ENCODE data around the gene CAMK2A.

The CAMK2A gene

GRCh38 chr5:150184990-150185912, 104.3 kb downstream of the CAMK2A start:
- no peak for DNase-seq (ENCODE audit: low read depth)

- no peak for DNase-seq (ENCODE audit: low read depth)
Measured at GRCh38 chr5:150184006-150184405, 105.6 kb downstream of the CAMK2A start.

- DNase-seq (ENCODE audit: low read depth) = no peak
Measured at GRCh38 chr5:150183436-150183835, 106.1 kb downstream of the CAMK2A start.

GRCh38 chr5:150182774-150183173, 106.8 kb downstream of the CAMK2A start:
- DNase-seq (ENCODE audit: low read depth) = no peak

- no peak for DNase-seq (ENCODE audit: low read depth)
Measured at GRCh38 chr5:150181766-150182545, 107.6 kb downstream of the CAMK2A start.

- DNase-seq (ENCODE audit: low read depth) = peak; percentile 81
Measured at GRCh38 chr5:150181027-150181426, 108.5 kb downstream of the CAMK2A start.

- peak; percentile 18 for DNase-seq (ENCODE audit: low read depth)
Measured at GRCh38 chr5:150180241-150181026, 109.1 kb downstream of the CAMK2A start.

- no peak for DNase-seq (ENCODE audit: low read depth)
Measured at GRCh38 chr5:150179019-150179620, 110.5 kb downstream of the CAMK2A start.

GRCh38 chr5:150178262-150178661, 111.3 kb downstream of the CAMK2A start:
- no peak for DNase-seq (ENCODE audit: low read depth)

- no peak for DNase-seq (ENCODE audit: low read depth)
Measured at GRCh38 chr5:150177721-150178120, 111.9 kb downstream of the CAMK2A start.

- DNase-seq (ENCODE audit: low read depth) = no peak
Measured at GRCh38 chr5:150176745-150177477, 112.7 kb downstream of the CAMK2A start.

- no peak for DNase-seq (ENCODE audit: low read depth)
Measured at GRCh38 chr5:150175536-150175935, 114.0 kb downstream of the CAMK2A start.

GRCh38 chr5:150175076-150175475, 114.5 kb downstream of the CAMK2A start:
- no peak for DNase-seq (ENCODE audit: low read depth)

- no peak for DNase-seq (ENCODE audit: low read depth)
Measured at GRCh38 chr5:150174285-150174684, 115.3 kb downstream of the CAMK2A start.

GRCh38 chr5:150173161-150173560, 116.4 kb downstream of the CAMK2A start:
- DNase-seq (ENCODE audit: low read depth) = no peak

GRCh38 chr5:150172556-150172955, 117.0 kb downstream of the CAMK2A start:
- DNase-seq (ENCODE audit: low read depth) = no peak

- peak; percentile 61 for DNase-seq (ENCODE audit: low read depth)
Measured at GRCh38 chr5:150172145-150172544, 117.4 kb downstream of the CAMK2A start.
